Calu3 (cell line): ENCODE measurements around the gene C20orf204. TPM values are rescaled to one million over a fixed set of nuclear protein-coding genes. Genes with fewer than 3 reads are reported as not detected.

Experiments
- BruUV-seq: library from RNA; stranded (reverse); fragments of 400-500 nt; replicated peaks from 2 replicates; lab custom pipeline; 2021; lab: Mats Ljungman, UMichigan
- CTCF ChIA-PET: fragments of 300-600 bp; sonication (Branson Sonifier 250); formaldehyde crosslinking; loops from one replicate; lab custom pipeline; 2022; ENCODE audit warnings: antibody characterized with exemption; lab: Charles Lee
- DNase-seq: peaks from one replicate; pipeline ENCODE4 v3.0.0; 2022
- H3K27ac Mint-ChIP-seq: one replicate; pipeline ENCODE4 v1.8.0; 2022; ENCODE audit warnings: mixed read lengths; ENCODE audit not compliant: unreplicated experiment
- H3K27me3 Mint-ChIP-seq: one replicate; pipeline ENCODE4 v1.8.0; 2022; ENCODE audit warnings: mixed read lengths; ENCODE audit not compliant: unreplicated experiment
- H3K36me3 Mint-ChIP-seq: one replicate; pipeline ENCODE4 v1.8.0; 2022; ENCODE audit warnings: mild to moderate bottlenecking, moderate library complexity, mixed read lengths; ENCODE audit not compliant: insufficient read depth, unreplicated experiment
- H3K4me1 Mint-ChIP-seq: one replicate; pipeline ENCODE4 v1.8.0; 2022; ENCODE audit warnings: mild to moderate bottlenecking, low read depth, mixed read lengths; ENCODE audit not compliant: unreplicated experiment
- H3K4me3 Mint-ChIP-seq: one replicate; pipeline ENCODE4 v1.8.0; 2022; ENCODE audit warnings: mild to moderate bottlenecking, low read depth, moderate library complexity, mixed read lengths; ENCODE audit not compliant: unreplicated experiment
- H3K9me3 Mint-ChIP-seq: one replicate; pipeline ENCODE4 v1.8.0; 2022; ENCODE audit warnings: low read depth, mixed read lengths; ENCODE audit not compliant: unreplicated experiment
- intact Hi-C: fragments of 100-400 bp; cut with micrococcal nuclease; formaldehyde crosslinking; loops from one replicate; pipeline ENCODE4 v1.10.0; 2022; ENCODE audit not compliant: unreplicated experiment
- total RNA-seq: library from RNA; stranded (reverse); gene quantifications from 2 replicates; pipeline ENCODE4 v1.2.3, GENCODE V29; 2022
- TF ChIP-seq, protein P1 (sequence below): fragments of 200-600 bp; IDR thresholded peaks from one replicate; pipeline ENCODE4 v1.8.0; 2022; ENCODE audit warnings: antibody characterized with exemption; ENCODE audit not compliant: unreplicated experiment

C20orf204 gene
- total RNA-seq, 1 experiment from 2014 or later: 5.0 TPM

- TF ChIP-seq, protein P1, sequence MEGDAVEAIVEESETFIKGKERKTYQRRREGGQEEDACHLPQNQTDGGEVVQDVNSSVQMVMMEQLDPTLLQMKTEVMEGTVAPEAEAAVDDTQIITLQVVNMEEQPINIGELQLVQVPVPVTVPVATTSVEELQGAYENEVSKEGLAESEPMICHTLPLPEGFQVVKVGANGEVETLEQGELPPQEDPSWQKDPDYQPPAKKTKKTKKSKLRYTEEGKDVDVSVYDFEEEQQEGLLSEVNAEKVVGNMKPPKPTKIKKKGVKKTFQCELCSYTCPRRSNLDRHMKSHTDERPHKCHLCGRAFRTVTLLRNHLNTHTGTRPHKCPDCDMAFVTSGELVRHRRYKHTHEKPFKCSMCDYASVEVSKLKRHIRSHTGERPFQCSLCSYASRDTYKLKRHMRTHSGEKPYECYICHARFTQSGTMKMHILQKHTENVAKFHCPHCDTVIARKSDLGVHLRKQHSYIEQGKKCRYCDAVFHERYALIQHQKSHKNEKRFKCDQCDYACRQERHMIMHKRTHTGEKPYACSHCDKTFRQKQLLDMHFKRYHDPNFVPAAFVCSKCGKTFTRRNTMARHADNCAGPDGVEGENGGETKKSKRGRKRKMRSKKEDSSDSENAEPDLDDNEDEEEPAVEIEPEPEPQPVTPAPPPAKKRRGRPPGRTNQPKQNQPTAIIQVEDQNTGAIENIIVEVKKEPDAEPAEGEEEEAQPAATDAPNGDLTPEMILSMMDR: no peak
- H3K27me3 Mint-ChIP-seq: no peaks in the 10 kb centered on the region
- no peak for DNase-seq
- peaks cover 28% of the 10 kb centered on the region for H3K36me3 Mint-ChIP-seq
- no peaks in the 10 kb centered on the region for H3K9me3 Mint-ChIP-seq
- H3K4me1 Mint-ChIP-seq: peaks cover 20% of the 10 kb centered on the region
- intact Hi-C loops: no loop called here
- no TSS peak for BruUV-seq
- H3K27ac Mint-ChIP-seq: no peak overlapping the region
- H3K4me3 Mint-ChIP-seq: no peak overlapping the region
- CTCF ChIA-PET: interaction anchor here (0.5 to 1.8 kb wide), 6 partner anchors 9 to 43 kb away, joined by 4 to 9 read pairs (median 5); partner anchors contain the start of genes OPRL1 and RGS19
Observed at GRCh38 chr20:64070244-64070993, 34.4 kb downstream of the C20orf204 start.

- TF ChIP-seq, protein P1: no peak
- CTCF ChIA-PET: interaction anchor here (0.7 to 1.1 kb wide), 3 partner anchors 11 to 650 kb away, joined by 3 to 4 read pairs (median 4); no protein-coding TSS in a partner anchor
Observed at GRCh38 chr20:64071341-64072332, 35.7 kb downstream of the C20orf204 start.

DNA sequence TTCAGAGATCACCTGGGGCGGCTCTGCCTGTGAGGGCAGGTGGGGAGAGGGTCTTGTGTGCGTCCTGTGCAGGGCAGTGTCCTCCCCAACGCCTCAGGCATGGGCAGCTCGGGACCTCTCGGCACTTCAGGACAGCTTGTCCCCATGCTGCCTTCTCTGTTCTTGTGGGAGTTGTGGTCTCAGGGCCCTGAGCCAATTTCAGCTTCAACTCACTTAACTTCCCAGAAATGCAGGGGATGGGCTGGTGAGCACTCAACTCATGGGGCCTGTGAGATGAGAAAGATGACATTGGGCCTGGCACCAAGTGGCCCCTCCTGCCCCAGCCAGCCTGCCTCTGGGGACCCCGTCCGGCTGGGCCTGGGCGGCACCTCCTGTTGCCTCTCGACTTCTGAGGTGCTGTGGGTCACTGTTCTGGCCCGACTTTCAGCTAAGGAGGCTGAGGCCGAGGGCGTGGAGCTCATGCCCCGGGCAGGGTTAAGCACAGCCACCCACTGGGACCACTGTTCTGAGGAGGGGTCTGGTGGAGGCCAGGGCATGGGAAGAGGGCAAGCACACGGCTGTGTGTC, 36.6 kb downstream of the C20orf204 start:
- CTCF ChIA-PET: interaction anchor here (1.9 kb wide), 1 partner anchor 11 kb away, joined by 5 read pairs; no protein-coding TSS in a partner anchor
- DNase-seq: no peak
- no peaks in the 10 kb centered on the region for H3K9me3 Mint-ChIP-seq
- H3K4me1 Mint-ChIP-seq: no peaks in the 10 kb centered on the region
- H3K27me3 Mint-ChIP-seq: no peaks in the 10 kb centered on the region
- peaks cover 19% of the 10 kb centered on the region for H3K36me3 Mint-ChIP-seq
- intact Hi-C loops: no loop called here
- TF ChIP-seq, protein P1: no peak
- H3K4me3 Mint-ChIP-seq: no peak overlapping the region
- H3K27ac Mint-ChIP-seq: peak overlapping the region; percentile 12
- BruUV-seq: no TSS peak

More at GRCh38 chr20:64071341-64072332, 35.7 kb downstream of the C20orf204 start:
- H3K4me1 Mint-ChIP-seq: peaks cover 9% of the 10 kb centered on the region
- no peak for DNase-seq
- no TSS peak for BruUV-seq
- H3K9me3 Mint-ChIP-seq: no peaks in the 10 kb centered on the region
- peaks cover 20% of the 10 kb centered on the region for H3K36me3 Mint-ChIP-seq
- H3K4me3 Mint-ChIP-seq: no peak overlapping the region
- peak overlapping the region; percentile 12 for H3K27ac Mint-ChIP-seq
- no peaks in the 10 kb centered on the region for H3K27me3 Mint-ChIP-seq
- intact Hi-C loops: no loop called here
